T-cell (primary cell): ENCODE data around the gene SUPT3H. TPM values are rescaled to one million over a fixed set of nuclear protein-coding genes. Genes with fewer than 3 reads are reported as not detected.

Experiments
- ATAC-seq, 4 experiments: fragments of 200-7000 bp in 3 of 4; fragments of 150-1000 bp in 1 of 4; cut with Tn5 transposase; replicated peaks in 1 of 4; 1 replicate in 3 of 4; 2 replicates in 1 of 4; pipeline ENCODE4 v1.10.0; 2021; ENCODE audit warnings: moderate library complexity in 3 of 4, mild to moderate bottlenecking in 2 of 4, moderate number of reproducible peaks in 1 of 4
- CTCF ChIA-PET, 2 donors: fragments of 300-600 bp; sonication (Branson Sonifier 250); formaldehyde crosslinking; loops; one replicate each; lab custom pipeline; 2022; ENCODE audit warnings: antibody characterized with exemption in 2 of 2; lab: Charles Lee
- POLR2A ChIA-PET, 2 donors: fragments of 300-600 bp; sonication (Branson Sonifier 250); formaldehyde crosslinking; loops; one replicate each; lab custom pipeline; 2022; ENCODE audit warnings: antibody characterized with exemption in 2 of 2; lab: Charles Lee
- DNase-seq, 35 experiments: peaks; one replicate each; pipeline versions ENCODE4 v3.0.0 to v3.0.0-alpha.2; 2013 to 2023
- H3K27ac ChIP-seq: one replicate; pipeline ENCODE4 v1.5.1; 2013; ENCODE audit warnings: low read length
- H3K27me3 ChIP-seq, 2 experiments: replicated peaks in 1 of 2; 1 replicate in 1 of 2; 2 replicates in 1 of 2; pipeline versions ENCODE4 v1.6.1 to v1.7.0; 2013; ENCODE audit warnings: low read length in 1 of 2, mixed read lengths in 1 of 2; ENCODE audit not compliant: control insufficient read depth in 2 of 2, insufficient read depth in 2 of 2; ENCODE audit errors: extremely low read depth in 1 of 2
- H3K36me3 ChIP-seq, 2 donors: 1 replicate in 1 of 2; 2 replicates in 1 of 2; pipeline versions ENCODE4 v1.6.1 to v1.7.0; 2013; ENCODE audit warnings: low read length in 1 of 2; ENCODE audit not compliant: control insufficient read depth in 2 of 2, insufficient read depth in 1 of 2; ENCODE audit errors: extremely low read depth in 1 of 2
- H3K4me1 ChIP-seq, 2 experiments: 1 replicate in 1 of 2; 2 replicates in 1 of 2; pipeline versions ENCODE4 v1.6.1 to v1.7.0; 2013; ENCODE audit warnings: low read length in 2 of 2, mixed read lengths in 1 of 2; ENCODE audit not compliant: insufficient read depth in 2 of 2, control insufficient read depth in 1 of 2; ENCODE audit errors: extremely low read depth in 1 of 2
- H3K4me3 ChIP-seq, 2 donors: 1 replicate in 1 of 2; 2 replicates in 1 of 2; pipeline versions ENCODE4 v1.5.1 to v1.7.0; 2013; ENCODE audit warnings: mild to moderate bottlenecking in 2 of 2, low read length in 1 of 2, moderate library complexity in 1 of 2; ENCODE audit not compliant: control insufficient read depth in 1 of 2; ENCODE audit errors: extremely low read depth in 1 of 2
- H3K9me3 ChIP-seq: 2 replicates; pipeline ENCODE4 v1.7.0; 2013
- H3K27ac Mint-ChIP-seq, 2 donors: one replicate each; pipeline ENCODE4 v1.8.0; 2020 to 2021; ENCODE audit warnings: mild to moderate bottlenecking in 2 of 2, mixed read lengths in 2 of 2
- H3K27me3 Mint-ChIP-seq, 2 donors: one replicate each; pipeline ENCODE4 v1.8.0; 2021 to 2022; ENCODE audit warnings: mixed read lengths in 2 of 2
- H3K36me3 Mint-ChIP-seq: one replicate; pipeline ENCODE4 v1.8.0; 2021; ENCODE audit warnings: mixed read lengths
- H3K4me1 Mint-ChIP-seq, 3 donors: one replicate each; pipeline ENCODE4 v1.8.0; 2020 to 2022; ENCODE audit warnings: mixed read lengths in 3 of 3, mild to moderate bottlenecking in 1 of 3
- H3K4me3 Mint-ChIP-seq, 3 donors: one replicate each; pipeline ENCODE4 v1.8.0; 2020 to 2022; ENCODE audit warnings: mild to moderate bottlenecking in 3 of 3, mixed read lengths in 3 of 3, moderate library complexity in 3 of 3
- H3K9me3 Mint-ChIP-seq, 3 donors: one replicate each; pipeline ENCODE4 v1.8.0; 2020 to 2022; ENCODE audit warnings: mixed read lengths in 3 of 3
- WGBS: methylation state at CpG from one replicate; pipeline ENCODE4 v1.1.5; 2013; ENCODE audit warnings: missing lambda C conversion rate; ENCODE audit not compliant: insufficient coverage; 5-methylcytosine and 5-hydroxymethylcytosine counted together
- total RNA-seq, 35 experiments: library from RNA in 6 of 35; stranded (reverse) in 6 of 35; fragments of 120-200 nt in 1 of 35; gene quantifications; one replicate each; pipeline versions ENCODE4 v1.2.1 to v1.2.4 and lab custom pipeline; 2013 to 2026

The SUPT3H gene
- total RNA-seq, 5 donors from 2014 or later (not counting 1 experiment from before 2014, with no cell fraction given) = 9.3 to 12.9 (median 10.7) TPM

GRCh38 chr6:45082091-45082490 lies 295.6 kb downstream of the SUPT3H start:
- Mint-ChIP-seq H3K36me3 (peaks cover 21% of the 10 kb centered on the region), H3K4me1 (peaks cover 13 to 15% (median 14%) of the 10 kb centered on the region in 3 donors), H3K27me3 (no peaks in the 10 kb centered on the region), H3K27ac (no peak overlapping the region), H3K9me3 (peaks cover 16 to 31% (median 22%) of the 10 kb centered on the region in 3 donors), H3K4me3 (no peak overlapping the region)
- ChIA-PET CTCF (no interaction called here), POLR2A (no interaction called here)
- ATAC-seq = no peak
- H3K36me3 ChIP-seq = no peaks in the 10 kb centered on the region
- WGBS = no CpG with 5 or more reads among the region's 1 CpG
- DNase-seq = no peak
- no peak overlapping the region for H3K4me3 ChIP-seq
- H3K4me1 ChIP-seq = no peaks in the 10 kb centered on the region
- no peak overlapping the region for H3K27ac ChIP-seq
- H3K9me3 ChIP-seq = no peaks in the 10 kb centered on the region
- no peaks in the 10 kb centered on the region for H3K27me3 ChIP-seq

GRCh38 chr6:45081634-45082033 lies 296.1 kb downstream of the SUPT3H start:
- CTCF ChIA-PET = no interaction called here
- no peak overlapping the region for H3K27ac ChIP-seq
- Mint-ChIP-seq H3K9me3 (peaks cover 16 to 31% (median 22%) of the 10 kb centered on the region in 3 donors), H3K36me3 (peaks cover 21% of the 10 kb centered on the region), H3K4me1 (peaks cover 13 to 15% (median 14%) of the 10 kb centered on the region in 3 donors), H3K27ac (no peak overlapping the region), H3K27me3 (no peaks in the 10 kb centered on the region), H3K4me3 (no peak overlapping the region)
- no peak for ATAC-seq
- H3K9me3 ChIP-seq = no peaks in the 10 kb centered on the region
- no peaks in the 10 kb centered on the region for H3K27me3 ChIP-seq
- H3K36me3 ChIP-seq = no peaks in the 10 kb centered on the region
- POLR2A ChIA-PET = no interaction called here
- DNase-seq = no peak
- WGBS = no CpG with 5 or more reads among the region's 1 CpG
- H3K4me3 ChIP-seq = no peak overlapping the region
- H3K4me1 ChIP-seq = no peaks in the 10 kb centered on the region

- no peaks in the 10 kb centered on the region for H3K27me3 ChIP-seq
- H3K36me3 ChIP-seq = no peaks in the 10 kb centered on the region
- no peak overlapping the region for H3K27ac ChIP-seq
- Mint-ChIP-seq H3K27me3 (no peaks in the 10 kb centered on the region), H3K4me1 (peaks cover 4 to 12% (median 8%) of the 10 kb centered on the region in 3 donors), H3K9me3 (peaks cover 16 to 22% (median 21%) of the 10 kb centered on the region in 3 donors), H3K27ac (no peak overlapping the region), H3K36me3 (peaks cover 21% of the 10 kb centered on the region), H3K4me3 (no peak overlapping the region)
- CTCF ChIA-PET = no interaction called here
- ATAC-seq = no peak
- H3K4me1 ChIP-seq = no peaks in the 10 kb centered on the region
- H3K9me3 ChIP-seq = no peaks in the 10 kb centered on the region
- POLR2A ChIA-PET = no interaction called here
- DNase-seq = no peak
- no peak overlapping the region for H3K4me3 ChIP-seq
- no CpG with 5 or more reads among the region's 3 CpGs for WGBS
Measured at GRCh38 chr6:45078432-45078831, 299.3 kb downstream of the SUPT3H start.

GRCh38 chr6:45076217-45076930 lies 301.4 kb downstream of the SUPT3H start:
- no peaks in the 10 kb centered on the region for H3K9me3 ChIP-seq
- H3K36me3 ChIP-seq = no peaks in the 10 kb centered on the region
- no peak overlapping the region for H3K4me3 ChIP-seq
- ATAC-seq (no peak), DNase-seq (no peak)
- Mint-ChIP-seq H3K9me3 (peaks cover 16 to 22% (median 21%) of the 10 kb centered on the region in 3 donors), H3K27ac (no peak overlapping the region), H3K4me1 (peaks cover 14 to 32% (median 20%) of the 10 kb centered on the region in 3 donors), H3K27me3 (no peaks in the 10 kb centered on the region), H3K4me3 (no peak overlapping the region), H3K36me3 (peaks cover 21% of the 10 kb centered on the region)
- no peaks in the 10 kb centered on the region for H3K4me1 ChIP-seq
- WGBS = no CpG with 5 or more reads among the region's 2 CpGs
- CTCF ChIA-PET = no interaction called here
- H3K27me3 ChIP-seq = no peaks in the 10 kb centered on the region
- POLR2A ChIA-PET = no interaction called here
- no peak overlapping the region for H3K27ac ChIP-seq

GRCh38 chr6:45075246-45075645 lies 302.5 kb downstream of the SUPT3H start:
- ChIA-PET CTCF (no interaction called here), POLR2A (no interaction called here)
- 60% methylated on average over 1 of the region's 2 CpGs for WGBS

GRCh38 chr6:45074439-45074838 lies 303.3 kb downstream of the SUPT3H start:
- Mint-ChIP-seq H3K27ac (no peak overlapping the region), H3K9me3 (peaks cover 9 to 16% (median 15%) of the 10 kb centered on the region in 3 donors), H3K4me3 (no peak overlapping the region), H3K4me1 (peaks cover 17 to 33% (median 22%) of the 10 kb centered on the region in 3 donors), H3K27me3 (no peaks in the 10 kb centered on the region), H3K36me3 (peaks cover 10% of the 10 kb centered on the region)
- no peaks in the 10 kb centered on the region for H3K4me1 ChIP-seq
- no peaks in the 10 kb centered on the region for H3K36me3 ChIP-seq
- ATAC-seq (no peak), DNase-seq (no peak)
- no peak overlapping the region for H3K27ac ChIP-seq
- CTCF ChIA-PET = interaction anchor here in 1 of 2 donors (0.6 kb wide), 1 partner anchor 13 kb away, joined by 3 read pairs; no protein-coding TSS in a partner anchor
- H3K4me3 ChIP-seq = no peak overlapping the region
- POLR2A ChIA-PET = no interaction called here
- WGBS = no CpG with 5 or more reads among the region's 1 CpG
- H3K9me3 ChIP-seq = no peaks in the 10 kb centered on the region
- no peaks in the 10 kb centered on the region for H3K27me3 ChIP-seq

More at GRCh38 chr6:45075246-45075645, 302.5 kb downstream of the SUPT3H start:
- Histone ChIP-seq H3K4me1 (no peaks in the 10 kb centered on the region), H3K27me3 (no peaks in the 10 kb centered on the region), H3K36me3 (no peaks in the 10 kb centered on the region), H3K27ac (no peak overlapping the region), H3K4me3 (no peak overlapping the region), H3K9me3 (no peaks in the 10 kb centered on the region)
- peaks cover 16 to 22% (median 21%) of the 10 kb centered on the region in 3 donors for H3K9me3 Mint-ChIP-seq
- H3K27me3 Mint-ChIP-seq = no peaks in the 10 kb centered on the region
- H3K36me3 Mint-ChIP-seq = peaks cover 17% of the 10 kb centered on the region
- H3K4me3 Mint-ChIP-seq = no peak overlapping the region
- no peak for ATAC-seq
- H3K27ac Mint-ChIP-seq = no peak overlapping the region
- H3K4me1 Mint-ChIP-seq = peaks cover 17 to 33% (median 22%) of the 10 kb centered on the region in 3 donors
- no peak for DNase-seq
